Measurements from ENCODE around the gene RET. TPM values are rescaled to one million over a fixed set of nuclear protein-coding genes. Genes with fewer than 3 reads are reported as not detected.

RET gene
- total RNA-seq, 4 donors from 2014 or later = 1.4 to 3.9 (median 1.8) TPM

DNA sequence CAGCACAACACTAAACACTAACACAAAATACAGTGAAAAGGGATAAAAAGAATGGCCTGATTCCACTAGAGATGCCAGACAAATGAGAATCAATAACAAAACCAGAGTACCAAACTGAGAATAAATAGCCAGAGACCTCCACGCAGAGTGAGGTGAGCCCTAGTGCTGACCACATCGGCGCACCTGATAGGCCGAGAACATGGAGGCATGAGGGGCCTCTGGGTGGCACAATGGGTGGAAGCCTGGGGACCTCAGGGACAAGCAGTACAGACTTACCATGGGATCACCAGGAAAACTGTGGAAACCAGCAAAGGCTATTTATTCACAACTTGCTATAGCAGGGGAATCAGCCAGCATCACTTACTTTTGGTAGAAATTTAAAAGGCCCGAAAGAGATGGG lies 59.6 kb downstream of the RET start:
- ATAC-seq = no peak
- H3K36me3 ChIP-seq = no peaks in the 10 kb centered on the region
- H3K4me1 ChIP-seq = peaks cover 0 to 41% (median 12%) of the 10 kb centered on the region in 3 donors
- no peak for TF ChIP-seq POLR2A (IDR thresholded peaks at IDR 0.05)
- TF ChIP-seq EP300 (IDR thresholded peaks at IDR 0.05) = no peak
- TF ChIP-seq, protein P1, sequence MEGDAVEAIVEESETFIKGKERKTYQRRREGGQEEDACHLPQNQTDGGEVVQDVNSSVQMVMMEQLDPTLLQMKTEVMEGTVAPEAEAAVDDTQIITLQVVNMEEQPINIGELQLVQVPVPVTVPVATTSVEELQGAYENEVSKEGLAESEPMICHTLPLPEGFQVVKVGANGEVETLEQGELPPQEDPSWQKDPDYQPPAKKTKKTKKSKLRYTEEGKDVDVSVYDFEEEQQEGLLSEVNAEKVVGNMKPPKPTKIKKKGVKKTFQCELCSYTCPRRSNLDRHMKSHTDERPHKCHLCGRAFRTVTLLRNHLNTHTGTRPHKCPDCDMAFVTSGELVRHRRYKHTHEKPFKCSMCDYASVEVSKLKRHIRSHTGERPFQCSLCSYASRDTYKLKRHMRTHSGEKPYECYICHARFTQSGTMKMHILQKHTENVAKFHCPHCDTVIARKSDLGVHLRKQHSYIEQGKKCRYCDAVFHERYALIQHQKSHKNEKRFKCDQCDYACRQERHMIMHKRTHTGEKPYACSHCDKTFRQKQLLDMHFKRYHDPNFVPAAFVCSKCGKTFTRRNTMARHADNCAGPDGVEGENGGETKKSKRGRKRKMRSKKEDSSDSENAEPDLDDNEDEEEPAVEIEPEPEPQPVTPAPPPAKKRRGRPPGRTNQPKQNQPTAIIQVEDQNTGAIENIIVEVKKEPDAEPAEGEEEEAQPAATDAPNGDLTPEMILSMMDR (IDR thresholded peaks at IDR 0.05) = no peak
- no peak for TF ChIP-seq POLR2AphosphoS5 (IDR thresholded peaks at IDR 0.05)
- H3K9me3 ChIP-seq = no peaks in the 10 kb centered on the region
- no peak overlapping the region for H3K4me3 ChIP-seq
- H3K27me3 ChIP-seq = no peaks in the 10 kb centered on the region
- no peak overlapping the region for H3K27ac ChIP-seq
- WGBS, 2 donors (ENCODE audit: low coverage in 1 of 2) = 93 to 99% methylated on average over 3 to 5 of the region's 5 CpGs

DNA sequence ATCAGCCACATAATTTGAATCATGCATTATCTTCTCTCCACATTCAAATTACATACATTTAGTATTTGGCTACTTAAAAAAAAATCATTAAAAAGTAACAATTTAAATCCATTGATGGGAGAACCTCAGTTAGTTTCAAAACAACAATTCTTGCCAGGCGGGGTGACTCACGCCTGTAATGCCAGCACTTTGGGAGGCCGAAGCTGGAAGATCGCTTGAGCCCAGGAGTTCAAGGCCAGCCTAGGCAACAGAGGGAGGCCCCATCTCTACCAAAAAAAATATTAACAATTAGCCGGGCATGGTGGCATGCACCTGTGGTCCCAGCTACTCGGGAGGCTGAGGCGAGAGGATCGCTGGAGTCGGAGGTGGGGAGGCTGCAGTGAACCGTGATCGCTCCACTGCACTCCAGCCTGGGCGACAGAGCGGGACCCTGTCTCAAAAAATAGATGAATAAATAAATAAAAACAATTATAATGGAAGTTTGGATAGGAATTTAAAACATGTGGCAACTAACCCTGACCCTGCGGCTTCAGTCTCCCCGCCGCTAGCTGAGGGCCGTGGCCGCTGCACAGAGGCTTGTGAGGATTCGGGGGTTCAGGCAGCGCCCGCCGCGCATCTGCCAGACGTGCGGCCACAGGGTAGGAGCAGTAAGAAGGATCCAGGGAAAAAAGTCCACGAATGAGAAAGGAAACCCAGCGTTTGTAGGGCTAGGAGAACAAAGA lies 60.3 kb downstream of the RET start:
- Histone ChIP-seq H3K4me1 (peaks cover 0 to 47% (median 12%) of the 10 kb centered on the region in 3 donors), H3K27me3 (no peaks in the 10 kb centered on the region), H3K36me3 (no peaks in the 10 kb centered on the region), H3K9me3 (no peaks in the 10 kb centered on the region), H3K27ac (peak overlapping the region; percentile 71 to 99 (median 97)), H3K4me3 (peak overlapping the region; percentile 53 to 80)
- TF ChIP-seq, protein P1 (IDR thresholded peaks at IDR 0.05) = no peak
- TF ChIP-seq EP300 (IDR thresholded peaks at IDR 0.05) = no peak
- no peak for TF ChIP-seq POLR2A (IDR thresholded peaks at IDR 0.05)
- 27 to 30% methylated on average over 11 to 22 of the region's 27 CpGs for WGBS, 2 donors (ENCODE audit: low coverage in 1 of 2)
- ATAC-seq = no peak

DNA sequence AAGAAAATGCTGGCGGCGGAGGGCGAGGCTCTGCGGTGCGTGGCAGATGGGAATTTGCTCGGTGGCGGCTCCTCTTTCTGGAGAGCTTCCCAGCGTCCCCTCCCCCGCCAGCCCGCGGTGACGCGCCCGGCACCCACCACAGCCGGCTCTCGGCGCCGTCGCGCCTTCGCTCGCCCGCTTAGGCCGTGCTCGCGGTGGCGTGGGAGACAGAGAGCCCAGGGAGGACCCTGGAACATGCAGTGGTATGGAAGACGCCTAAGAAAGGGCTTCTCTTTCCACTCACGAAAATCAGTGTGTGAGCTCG lies 60.8 kb downstream of the RET start:
- 0 to 2% methylated on average over 7 to 9 of the region's 30 CpGs for WGBS, 2 donors (ENCODE audit: low coverage in 1 of 2)

DNA sequence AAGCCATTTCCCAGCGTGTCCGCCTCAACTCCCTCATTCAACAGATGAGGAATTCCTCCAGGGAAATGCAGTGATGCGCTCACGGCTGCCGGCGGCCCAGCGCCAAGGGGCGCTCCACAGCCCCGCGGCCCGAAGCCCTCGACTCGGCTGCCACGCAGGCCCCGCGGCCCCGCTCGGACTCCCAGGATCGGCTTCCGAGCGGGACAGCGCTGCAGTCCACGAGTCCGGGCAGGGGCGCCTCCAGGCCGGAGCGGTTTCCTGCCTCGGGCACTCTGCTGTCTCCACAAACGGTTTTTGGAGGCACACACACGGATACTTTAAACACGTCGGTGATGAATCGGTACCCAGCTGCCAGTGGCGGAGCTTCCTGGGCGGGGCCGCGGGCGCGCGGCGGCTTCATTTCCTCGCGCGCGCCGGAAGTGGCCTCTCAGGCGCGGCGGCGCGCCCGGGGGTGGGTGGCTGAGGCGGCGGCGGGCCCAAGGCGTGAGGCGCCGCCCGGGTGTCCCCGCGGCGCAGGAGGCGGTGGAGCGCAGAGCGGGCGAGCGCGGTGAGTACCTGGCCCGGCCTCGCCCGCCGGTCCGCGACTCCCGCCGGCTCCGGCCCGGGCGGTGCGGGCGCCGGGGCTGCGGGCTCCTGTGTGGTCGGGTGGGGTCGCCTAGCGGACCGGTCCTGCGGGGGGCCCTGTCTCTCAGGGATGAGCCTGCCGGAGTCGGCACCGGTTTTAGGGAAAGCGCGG lies 61.3 kb downstream of the RET start, which contains the start of gene CSGALNACT2:
TSS of gene CSGALNACT2 (plus strand) at position 425 of the 736 bp plus-strand sequence. CDS start 16,705 bp downstream, outside the sequence.
- peak within 1 kb of the TSS; percentile 82 to 99 (median 97) for H3K27ac ChIP-seq
- ATAC-seq = peak; percentile 94
- H3K36me3 ChIP-seq = no peaks in the 10 kb centered on the region
- H3K4me1 ChIP-seq = peaks cover 0 to 58% (median 12%) of the 10 kb centered on the region in 3 donors
- H3K9me3 ChIP-seq = no peaks in the 10 kb centered on the region
- 0% methylated on average over 3 to 4 of the region's 93 CpGs for WGBS, 2 donors (ENCODE audit: low coverage in 1 of 2)
- H3K27me3 ChIP-seq = no peaks in the 10 kb centered on the region
- H3K4me3 ChIP-seq = peak within 1 kb of the TSS; percentile 53 to 80
- TF ChIP-seq POLR2AphosphoS5 (IDR thresholded peaks at IDR 0.05) (peak; percentile 75), EP300 (IDR thresholded peaks at IDR 0.05) (no peak), POLR2A (IDR thresholded peaks at IDR 0.05) (peak; percentile 87 to 95)
- TF ChIP-seq, protein P1 (IDR thresholded peaks at IDR 0.05) = peak in 1 of 4 experiments; percentile 3

More for the DNA sequence above, 60.8 kb downstream of the RET start:
- H3K4me3 ChIP-seq = peak overlapping the region; percentile 53 to 80
- ATAC-seq = peak; percentile 59
- peak overlapping the region; percentile 71 to 99 (median 97) for H3K27ac ChIP-seq
- H3K9me3 ChIP-seq = no peaks in the 10 kb centered on the region
- H3K36me3 ChIP-seq = no peaks in the 10 kb centered on the region
- peaks cover 0 to 52% (median 12%) of the 10 kb centered on the region in 3 donors for H3K4me1 ChIP-seq
- no peaks in the 10 kb centered on the region for H3K27me3 ChIP-seq
- TF ChIP-seq EP300 (IDR thresholded peaks at IDR 0.05) = no peak
- TF ChIP-seq POLR2AphosphoS5 (IDR thresholded peaks at IDR 0.05) = peak; percentile 39
- TF ChIP-seq, protein P1 (IDR thresholded peaks at IDR 0.05) = no peak
- no peak for TF ChIP-seq POLR2A (IDR thresholded peaks at IDR 0.05)
